GM18498 (cell line): ENCODE data around the gene ATAD1.
"Not testable (repeated sequence)": the region's sequence is repeated elsewhere in the genome, so short reads cannot be mapped to it uniquely, and the experiment has no call there.

Experiments used
- ATAC-seq: cut with Tn5 transposase; IDR thresholded peaks from one replicate; pipeline ENCODE4 v1.9.1; 2021; ENCODE audit warnings: mild to moderate bottlenecking, moderate library complexity; ENCODE audit not compliant: unreplicated experiment

ATAD1 gene

GRCh38 chr10:87803831-87804230 is 14.2 kb downstream of the ATAD1 start:
- ATAC-seq = no peak

- ATAC-seq = no peak
Measured at GRCh38 chr10:87803328-87803727, 14.7 kb downstream of the ATAD1 start.

GRCh38 chr10:87801813-87802435 is 16.1 kb downstream of the ATAD1 start:
- ATAC-seq = not testable (repeated sequence)

- no peak for ATAC-seq
Measured at GRCh38 chr10:87799860-87800259, 18.2 kb downstream of the ATAD1 start.

GRCh38 chr10:87798082-87798481 is 19.9 kb downstream of the ATAD1 start:
- no peak for ATAC-seq

GRCh38 chr10:87794285-87794684 is 23.7 kb downstream of the ATAD1 start:
- ATAC-seq = no peak

- no peak for ATAC-seq
Measured at GRCh38 chr10:87790185-87790584, 27.8 kb downstream of the ATAD1 start.

GRCh38 chr10:87786421-87786820 is 31.6 kb downstream of the ATAD1 start:
- ATAC-seq = no peak

- no peak for ATAC-seq
Measured at GRCh38 chr10:87782721-87783120, 35.3 kb downstream of the ATAD1 start.

GRCh38 chr10:87781545-87781944 is 36.5 kb downstream of the ATAD1 start:
- no peak for ATAC-seq

GRCh38 chr10:87776328-87776727 is 41.7 kb downstream of the ATAD1 start:
- ATAC-seq = no peak

GRCh38 chr10:87775766-87776165 is 42.3 kb downstream of the ATAD1 start:
- no peak for ATAC-seq

GRCh38 chr10:87771871-87772500 is 46.0 kb downstream of the ATAD1 start:
- peak; percentile 44 for ATAC-seq

- ATAC-seq = no peak
Measured at GRCh38 chr10:87767253-87767652, 50.8 kb downstream of the ATAD1 start.

GRCh38 chr10:87765666-87766376 is 52.2 kb downstream of the ATAD1 start:
- no peak for ATAC-seq

- ATAC-seq = no peak
Measured at GRCh38 chr10:87764072-87764934, 53.7 kb downstream of the ATAD1 start.

- no peak for ATAC-seq
Measured at GRCh38 chr10:87763086-87763861, 54.8 kb downstream of the ATAD1 start.

GRCh38 chr10:87761892-87762291 is 56.1 kb downstream of the ATAD1 start:
- ATAC-seq = no peak

- ATAC-seq = no peak
Measured at GRCh38 chr10:87761153-87761552, 56.9 kb downstream of the ATAD1 start.

GRCh38 chr10:87760195-87760905 is 57.7 kb downstream of the ATAD1 start:
- ATAC-seq = no peak
